T-helper 22 cell (primary cell): ENCODE measurements around the gene ARNT2.

Experiments
- DNase-seq: peaks from one replicate; pipeline ENCODE4 v3.0.0-alpha.2; 2020; ENCODE audit warnings: low read depth

Gene ARNT2

GRCh38 chr15:80558631-80559319, 154.6 kb downstream of the ARNT2 start:
- no peak for DNase-seq

- DNase-seq, result no peak
Measured at GRCh38 chr15:80559320-80559693, 155.1 kb downstream of the ARNT2 start.

GRCh38 chr15:80559761-80560160, 155.6 kb downstream of the ARNT2 start:
- no peak for DNase-seq

GRCh38 chr15:80560601-80561400, 156.6 kb downstream of the ARNT2 start:
- DNase-seq, result no peak

- no peak for DNase-seq
Measured at GRCh38 chr15:80561500-80561899, 157.3 kb downstream of the ARNT2 start.

GRCh38 chr15:80562033-80562432, 157.9 kb downstream of the ARNT2 start:
- no peak for DNase-seq

- no peak for DNase-seq
Measured at GRCh38 chr15:80562846-80563245, 158.7 kb downstream of the ARNT2 start.

GRCh38 chr15:80563372-80563997, 159.3 kb downstream of the ARNT2 start:
- DNase-seq, result no peak

- no peak for DNase-seq
Measured at GRCh38 chr15:80564056-80564455, 159.9 kb downstream of the ARNT2 start.

- DNase-seq, result no peak
Measured at GRCh38 chr15:80565398-80565797, 161.2 kb downstream of the ARNT2 start.

- DNase-seq, result no peak
Measured at GRCh38 chr15:80565988-80566387, 161.8 kb downstream of the ARNT2 start.

- no peak for DNase-seq
Measured at GRCh38 chr15:80567721-80568157, 163.6 kb downstream of the ARNT2 start.

GRCh38 chr15:80568298-80568697, 164.1 kb downstream of the ARNT2 start:
- DNase-seq, result no peak

- DNase-seq, result no peak
Measured at GRCh38 chr15:80568876-80569605, 164.9 kb downstream of the ARNT2 start.

GRCh38 chr15:80569656-80570055, 165.5 kb downstream of the ARNT2 start:
- no peak for DNase-seq

GRCh38 chr15:80570553-80570952, 166.4 kb downstream of the ARNT2 start:
- no peak for DNase-seq

- DNase-seq, result no peak
Measured at GRCh38 chr15:80572337-80572736, 168.2 kb downstream of the ARNT2 start.

- DNase-seq, result no peak
Measured at GRCh38 chr15:80573606-80574005, 169.4 kb downstream of the ARNT2 start.

- DNase-seq, result no peak
Measured at GRCh38 chr15:80574590-80574989, 170.4 kb downstream of the ARNT2 start.

- DNase-seq, result no peak
Measured at GRCh38 chr15:80576519-80577090, 172.4 kb downstream of the ARNT2 start.

- no peak for DNase-seq
Measured at GRCh38 chr15:80577552-80578205, 173.5 kb downstream of the ARNT2 start.

- DNase-seq, result no peak
Measured at GRCh38 chr15:80578206-80578595, 174.0 kb downstream of the ARNT2 start.
